K562 (cell line): ENCODE results near the gene PPP1R14B. TPM values are rescaled to one million over a fixed set of nuclear protein-coding genes. Genes with fewer than 3 reads are reported as not detected.

Source experiments
- DIDO1 ChIP-seq: fragments of 450-650 bp; IDR thresholded peaks from 2 replicates; pipeline ENCODE4 v1.6.1; 2016; ENCODE audit warnings: low read depth, missing biosample characterization, missing genetic modification characterization
- E2F6 ChIP-seq, 2 experiments: IDR thresholded peaks; 2 replicates each; pipeline ENCODE4 v1.6.1; 2011; ENCODE audit warnings: borderline replicate concordance in 1 of 2, control low read depth in 1 of 2, low read depth in 1 of 2, low read length in 1 of 2, mild to moderate bottlenecking in 1 of 2, mixed read lengths in 1 of 2, moderate library complexity in 1 of 2; ENCODE audit not compliant: insufficient read depth in 1 of 2, insufficient read length in 1 of 2, poor library complexity in 1 of 2, severe bottlenecking in 1 of 2; ENCODE audit errors: extremely low read depth in 1 of 2
- FOXA1 ChIP-seq: fragments of 450-650 bp; IDR thresholded peaks from 2 replicates; pipeline ENCODE4 v1.6.1; 2016; ENCODE audit warnings: mild to moderate bottlenecking, borderline replicate concordance
- GTF2E2 ChIP-seq: fragments of 200-800 bp; sonication (Bioruptor generic); IDR thresholded peaks from 2 replicates; pipeline ENCODE4 v1.6.1; 2016; ENCODE audit warnings: missing genetic modification characterization, missing compliant biosample characterization
- KDM4B ChIP-seq, 2 experiments: fragments of 450-650 bp in 1 of 2; sonication (generic) in 1 of 2; IDR thresholded peaks; 2 replicates each; pipeline ENCODE4 v1.6.1; 2016 to 2017; ENCODE audit warnings: borderline replicate concordance in 2 of 2, antibody characterized with exemption in 1 of 2, low read depth in 1 of 2, mild to moderate bottlenecking in 1 of 2
- NCOA4 ChIP-seq: fragments of 450-650 bp; IDR thresholded peaks from 2 replicates; pipeline ENCODE4 v1.6.1; 2018; ENCODE audit warnings: mild to moderate bottlenecking; ENCODE audit not compliant: partially characterized antibody
- SP1 ChIP-seq: sonication (generic); formaldehyde crosslinking; IDR thresholded peaks from 2 replicates; pipeline ENCODE4 v1.8.1; 2022; ENCODE audit warnings: mild to moderate bottlenecking, missing genetic modification reagents
- WHSC1 ChIP-seq: IDR thresholded peaks from one replicate; pipeline ENCODE4 v1.6.1; 2012; ENCODE audit warnings: low read length, control low read depth, inconsistent platforms
- YY1 ChIP-seq, 3 experiments: IDR thresholded peaks; 2 replicates each; pipeline ENCODE4 v1.6.1; 2011; ENCODE audit warnings: low read length in 2 of 3, mild to moderate bottlenecking in 2 of 3, moderate library complexity in 2 of 3, borderline replicate concordance in 1 of 3, control low read depth in 1 of 3, low read depth in 1 of 3; ENCODE audit not compliant: insufficient read depth in 3 of 3, insufficient replicate concordance in 2 of 3, control insufficient read depth in 1 of 3, insufficient read length in 1 of 3; ENCODE audit errors: extremely low read depth in 1 of 3
- ZNF124 ChIP-seq: sonication (generic); formaldehyde crosslinking; IDR thresholded peaks from 2 replicates; pipeline ENCODE4 v1.8.1; 2022; ENCODE audit warnings: missing genetic modification reagents
- polyA plus RNA-seq, 8 experiments: library from polyadenylated mRNA; depleted of rRNA in 4 of 8; stranded (reverse) in 5 of 8; unstranded in 3 of 8; fragments of >200 nt; fragmentation: Nextera tagmentation in 2 of 8; fragmentation: Illumina TruSeq in 1 of 8; extraction: Ambion mirVana in 2 of 8; extraction: Trizol in 1 of 8; gene quantifications; 2 replicates each; pipeline versions ENCODE4 v1.2.1 to v1.2.3, GENCODE V29; 2011 to 2014; ENCODE audit warnings: inconsistent platforms in 1 of 8, missing spikeins in 1 of 8
- total RNA-seq, 7 experiments: library from RNA; depleted of rRNA in 6 of 7; stranded (reverse); fragments of >200 nt in 6 of 7; fragmentation: Illumina TruSeq in 2 of 7; extraction: Trizol in 2 of 7; gene quantifications; 2 replicates each; pipeline versions ENCODE4 v1.2.1 to v1.2.3, GENCODE V29; 2011 to 2021; ENCODE audit warnings: low replicate concordance in 1 of 7
- TF ChIP-seq, protein P1 (sequence below): fragments of 200-600 bp; sonication (generic); IDR thresholded peaks from one replicate; pipeline ENCODE4 v1.6.1; 2012; ENCODE audit warnings: mild to moderate bottlenecking, low read depth, low read length, inconsistent platforms

PPP1R14B gene
- total and polyA plus RNA-seq, 9 of the 15 experiments (the other 6 are each of a cell fraction or from before 2014, with no cell fraction given) = 7.7 to 566 (median 212) TPM

DNA sequence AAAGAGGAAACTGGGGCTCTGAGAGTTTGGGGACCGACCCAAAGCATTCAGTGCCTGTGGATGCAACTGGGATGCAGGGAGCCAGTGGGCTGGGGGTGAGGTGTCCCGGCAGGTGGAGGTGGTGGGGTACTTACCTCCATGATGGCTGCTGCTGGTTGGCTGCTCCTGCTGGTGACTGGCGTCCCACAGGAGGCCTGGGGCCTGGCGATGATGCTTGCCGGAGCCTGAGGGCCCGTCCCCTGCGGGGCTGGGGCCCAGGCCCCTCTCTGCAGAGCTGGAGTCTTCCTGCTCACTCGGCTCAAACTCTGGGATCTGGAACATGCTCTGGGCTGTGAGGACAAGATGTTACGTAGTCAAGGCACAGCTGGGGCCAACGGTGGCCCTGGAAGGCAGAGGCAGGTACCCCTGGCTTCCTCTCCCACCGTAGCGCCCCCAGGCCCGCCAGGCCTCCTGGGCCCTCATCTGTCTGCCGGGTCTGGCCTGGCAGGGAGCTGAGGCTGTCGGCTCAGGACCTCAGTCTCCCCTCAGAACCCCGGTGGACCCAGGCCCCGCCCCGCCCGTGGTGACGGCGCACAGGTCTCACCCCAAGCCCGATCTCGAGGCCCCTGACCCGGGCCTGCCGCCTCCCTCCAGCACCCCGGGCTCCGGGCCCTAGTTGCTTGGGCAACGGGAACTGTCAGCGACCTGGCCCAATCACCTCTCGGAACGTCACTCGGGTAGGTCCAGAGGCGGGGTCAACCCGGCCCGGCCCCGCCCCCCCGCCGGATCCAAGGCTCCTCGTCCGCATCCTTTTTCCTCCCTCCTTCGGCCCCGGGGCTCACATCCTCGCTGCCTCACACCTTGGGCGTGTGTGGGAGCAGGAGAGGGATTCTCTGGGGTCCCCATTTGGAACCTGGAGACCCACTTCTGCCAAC lies 37.6 kb upstream of the PPP1R14B start, which contains the start of gene BAD (continued):
- TF ChIP-seq, protein P1, sequence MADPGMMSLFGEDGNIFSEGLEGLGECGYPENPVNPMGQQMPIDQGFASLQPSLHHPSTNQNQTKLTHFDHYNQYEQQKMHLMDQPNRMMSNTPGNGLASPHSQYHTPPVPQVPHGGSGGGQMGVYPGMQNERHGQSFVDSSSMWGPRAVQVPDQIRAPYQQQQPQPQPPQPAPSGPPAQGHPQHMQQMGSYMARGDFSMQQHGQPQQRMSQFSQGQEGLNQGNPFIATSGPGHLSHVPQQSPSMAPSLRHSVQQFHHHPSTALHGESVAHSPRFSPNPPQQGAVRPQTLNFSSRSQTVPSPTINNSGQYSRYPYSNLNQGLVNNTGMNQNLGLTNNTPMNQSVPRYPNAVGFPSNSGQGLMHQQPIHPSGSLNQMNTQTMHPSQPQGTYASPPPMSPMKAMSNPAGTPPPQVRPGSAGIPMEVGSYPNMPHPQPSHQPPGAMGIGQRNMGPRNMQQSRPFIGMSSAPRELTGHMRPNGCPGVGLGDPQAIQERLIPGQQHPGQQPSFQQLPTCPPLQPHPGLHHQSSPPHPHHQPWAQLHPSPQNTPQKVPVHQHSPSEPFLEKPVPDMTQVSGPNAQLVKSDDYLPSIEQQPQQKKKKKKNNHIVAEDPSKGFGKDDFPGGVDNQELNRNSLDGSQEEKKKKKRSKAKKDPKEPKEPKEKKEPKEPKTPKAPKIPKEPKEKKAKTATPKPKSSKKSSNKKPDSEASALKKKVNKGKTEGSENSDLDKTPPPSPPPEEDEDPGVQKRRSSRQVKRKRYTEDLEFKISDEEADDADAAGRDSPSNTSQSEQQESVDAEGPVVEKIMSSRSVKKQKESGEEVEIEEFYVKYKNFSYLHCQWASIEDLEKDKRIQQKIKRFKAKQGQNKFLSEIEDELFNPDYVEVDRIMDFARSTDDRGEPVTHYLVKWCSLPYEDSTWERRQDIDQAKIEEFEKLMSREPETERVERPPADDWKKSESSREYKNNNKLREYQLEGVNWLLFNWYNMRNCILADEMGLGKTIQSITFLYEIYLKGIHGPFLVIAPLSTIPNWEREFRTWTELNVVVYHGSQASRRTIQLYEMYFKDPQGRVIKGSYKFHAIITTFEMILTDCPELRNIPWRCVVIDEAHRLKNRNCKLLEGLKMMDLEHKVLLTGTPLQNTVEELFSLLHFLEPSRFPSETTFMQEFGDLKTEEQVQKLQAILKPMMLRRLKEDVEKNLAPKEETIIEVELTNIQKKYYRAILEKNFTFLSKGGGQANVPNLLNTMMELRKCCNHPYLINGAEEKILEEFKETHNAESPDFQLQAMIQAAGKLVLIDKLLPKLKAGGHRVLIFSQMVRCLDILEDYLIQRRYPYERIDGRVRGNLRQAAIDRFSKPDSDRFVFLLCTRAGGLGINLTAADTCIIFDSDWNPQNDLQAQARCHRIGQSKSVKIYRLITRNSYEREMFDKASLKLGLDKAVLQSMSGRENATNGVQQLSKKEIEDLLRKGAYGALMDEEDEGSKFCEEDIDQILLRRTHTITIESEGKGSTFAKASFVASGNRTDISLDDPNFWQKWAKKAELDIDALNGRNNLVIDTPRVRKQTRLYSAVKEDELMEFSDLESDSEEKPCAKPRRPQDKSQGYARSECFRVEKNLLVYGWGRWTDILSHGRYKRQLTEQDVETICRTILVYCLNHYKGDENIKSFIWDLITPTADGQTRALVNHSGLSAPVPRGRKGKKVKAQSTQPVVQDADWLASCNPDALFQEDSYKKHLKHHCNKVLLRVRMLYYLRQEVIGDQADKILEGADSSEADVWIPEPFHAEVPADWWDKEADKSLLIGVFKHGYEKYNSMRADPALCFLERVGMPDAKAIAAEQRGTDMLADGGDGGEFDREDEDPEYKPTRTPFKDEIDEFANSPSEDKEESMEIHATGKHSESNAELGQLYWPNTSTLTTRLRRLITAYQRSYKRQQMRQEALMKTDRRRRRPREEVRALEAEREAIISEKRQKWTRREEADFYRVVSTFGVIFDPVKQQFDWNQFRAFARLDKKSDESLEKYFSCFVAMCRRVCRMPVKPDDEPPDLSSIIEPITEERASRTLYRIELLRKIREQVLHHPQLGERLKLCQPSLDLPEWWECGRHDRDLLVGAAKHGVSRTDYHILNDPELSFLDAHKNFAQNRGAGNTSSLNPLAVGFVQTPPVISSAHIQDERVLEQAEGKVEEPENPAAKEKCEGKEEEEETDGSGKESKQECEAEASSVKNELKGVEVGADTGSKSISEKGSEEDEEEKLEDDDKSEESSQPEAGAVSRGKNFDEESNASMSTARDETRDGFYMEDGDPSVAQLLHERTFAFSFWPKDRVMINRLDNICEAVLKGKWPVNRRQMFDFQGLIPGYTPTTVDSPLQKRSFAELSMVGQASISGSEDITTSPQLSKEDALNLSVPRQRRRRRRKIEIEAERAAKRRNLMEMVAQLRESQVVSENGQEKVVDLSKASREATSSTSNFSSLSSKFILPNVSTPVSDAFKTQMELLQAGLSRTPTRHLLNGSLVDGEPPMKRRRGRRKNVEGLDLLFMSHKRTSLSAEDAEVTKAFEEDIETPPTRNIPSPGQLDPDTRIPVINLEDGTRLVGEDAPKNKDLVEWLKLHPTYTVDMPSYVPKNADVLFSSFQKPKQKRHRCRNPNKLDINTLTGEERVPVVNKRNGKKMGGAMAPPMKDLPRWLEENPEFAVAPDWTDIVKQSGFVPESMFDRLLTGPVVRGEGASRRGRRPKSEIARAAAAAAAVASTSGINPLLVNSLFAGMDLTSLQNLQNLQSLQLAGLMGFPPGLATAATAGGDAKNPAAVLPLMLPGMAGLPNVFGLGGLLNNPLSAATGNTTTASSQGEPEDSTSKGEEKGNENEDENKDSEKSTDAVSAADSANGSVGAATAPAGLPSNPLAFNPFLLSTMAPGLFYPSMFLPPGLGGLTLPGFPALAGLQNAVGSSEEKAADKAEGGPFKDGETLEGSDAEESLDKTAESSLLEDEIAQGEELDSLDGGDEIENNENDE = no peak
- TF ChIP-seq ZNF124 (CRISPR knock-in tag) (no peak), YY1 (IDR thresholded peaks at IDR 0.05; ENCODE audit: borderline replicate concordance in 1 of 3, control insufficient read depth in 1 of 3, extremely low read depth in 1 of 3, insufficient read depth in 3 of 3, insufficient read length in 1 of 3, insufficient replicate concordance in 2 of 3, low read depth in 1 of 3, low read length in 2 of 3) (peak in 1 of 3 experiments; percentile 21), FOXA1 (no peak), E2F6 (IDR thresholded peaks at IDR 0.05; ENCODE audit: borderline replicate concordance in 1 of 2, extremely low read depth in 1 of 2, insufficient read depth in 1 of 2, insufficient read length in 1 of 2, low read depth in 1 of 2, low read length in 1 of 2, poor library complexity in 1 of 2, severe bottlenecking in 1 of 2) (peak; percentile 27 to 66), SP1 (CRISPR knock-in tag) (peak; percentile 81), WHSC1 (no peak), NCOA4 (no peak), KDM4B (IDR thresholded peaks at IDR 0.05; ENCODE audit: borderline replicate concordance in 2 of 2, low read depth in 1 of 2) (no peak), DIDO1 (tag) (no peak), GTF2E2 (tag) (0 out of 2 replicates have a peak, but pooled peaks have one; percentile 52)
